ENCODE data around the gene EMC8.

The EMC8 gene

GRCh38 chr16:85788819-85789218 lies 10.5 kb downstream of the EMC8 start:
- no peak overlapping the region for H3K4me3 ChIP-seq (ENCODE audit: control insufficient read depth, low read depth, low read length)
- TF ChIP-seq CTCF (IDR thresholded peaks at IDR 0.05; ENCODE audit: control insufficient read depth, insufficient read depth, low read depth, low read length, missing control alignments) = no peak
- no peak for DNase-seq (ENCODE audit: low read depth)

- DNase-seq (ENCODE audit: low read depth) = no peak
- H3K4me3 ChIP-seq (ENCODE audit: control insufficient read depth, low read depth, low read length) = no peak overlapping the region
- TF ChIP-seq CTCF (IDR thresholded peaks at IDR 0.05; ENCODE audit: control insufficient read depth, insufficient read depth, low read depth, low read length, missing control alignments) = no peak
These were observed 13.4 kb downstream of the EMC8 start for GRCh38 chr16:85785927-85786326.

GRCh38 chr16:85784813-85785212 lies 14.5 kb downstream of the EMC8 start:
- no peak for TF ChIP-seq CTCF (IDR thresholded peaks at IDR 0.05; ENCODE audit: control insufficient read depth, insufficient read depth, low read depth, low read length, missing control alignments)

GRCh38 chr16:85783441-85783840 lies 15.9 kb downstream of the EMC8 start:
- H3K4me3 ChIP-seq (ENCODE audit: control insufficient read depth, low read depth, low read length) = no peak overlapping the region
- TF ChIP-seq CTCF (IDR thresholded peaks at IDR 0.05; ENCODE audit: control insufficient read depth, insufficient read depth, low read depth, low read length, missing control alignments) = no peak
- no peak for DNase-seq (ENCODE audit: low read depth)

More at GRCh38 chr16:85784813-85785212, 14.5 kb downstream of the EMC8 start:
- no peak for DNase-seq (ENCODE audit: low read depth)
- H3K4me3 ChIP-seq (ENCODE audit: control insufficient read depth, low read depth, low read length) = no peak overlapping the region

- no peak for DNase-seq (ENCODE audit: low read depth)
- no peak overlapping the region for H3K4me3 ChIP-seq (ENCODE audit: control insufficient read depth, low read depth, low read length)
- TF ChIP-seq CTCF (IDR thresholded peaks at IDR 0.05; ENCODE audit: control insufficient read depth, insufficient read depth, low read depth, low read length, missing control alignments) = no peak
These were observed 16.9 kb downstream of the EMC8 start for GRCh38 chr16:85782451-85782850.

GRCh38 chr16:85781695-85782370 lies 17.5 kb downstream of the EMC8 start:
- TF ChIP-seq CTCF (IDR thresholded peaks at IDR 0.05; ENCODE audit: control insufficient read depth, insufficient read depth, low read depth, low read length, missing control alignments) = no peak
- H3K4me3 ChIP-seq (ENCODE audit: control insufficient read depth, low read depth, low read length) = no peak overlapping the region
- no peak for DNase-seq (ENCODE audit: low read depth)
